GM03348 (cell line): ENCODE measurements around the gene CES3.
"Not testable (repeated sequence)": the region's sequence is repeated elsewhere in the genome, so short reads cannot be mapped to it uniquely, and the experiment has no call there.

Source experiments
- DNase-seq: peaks from one replicate; pipeline ENCODE4 v3.0.0; 2012; ENCODE audit warnings: low spot score

Gene CES3

DNA sequence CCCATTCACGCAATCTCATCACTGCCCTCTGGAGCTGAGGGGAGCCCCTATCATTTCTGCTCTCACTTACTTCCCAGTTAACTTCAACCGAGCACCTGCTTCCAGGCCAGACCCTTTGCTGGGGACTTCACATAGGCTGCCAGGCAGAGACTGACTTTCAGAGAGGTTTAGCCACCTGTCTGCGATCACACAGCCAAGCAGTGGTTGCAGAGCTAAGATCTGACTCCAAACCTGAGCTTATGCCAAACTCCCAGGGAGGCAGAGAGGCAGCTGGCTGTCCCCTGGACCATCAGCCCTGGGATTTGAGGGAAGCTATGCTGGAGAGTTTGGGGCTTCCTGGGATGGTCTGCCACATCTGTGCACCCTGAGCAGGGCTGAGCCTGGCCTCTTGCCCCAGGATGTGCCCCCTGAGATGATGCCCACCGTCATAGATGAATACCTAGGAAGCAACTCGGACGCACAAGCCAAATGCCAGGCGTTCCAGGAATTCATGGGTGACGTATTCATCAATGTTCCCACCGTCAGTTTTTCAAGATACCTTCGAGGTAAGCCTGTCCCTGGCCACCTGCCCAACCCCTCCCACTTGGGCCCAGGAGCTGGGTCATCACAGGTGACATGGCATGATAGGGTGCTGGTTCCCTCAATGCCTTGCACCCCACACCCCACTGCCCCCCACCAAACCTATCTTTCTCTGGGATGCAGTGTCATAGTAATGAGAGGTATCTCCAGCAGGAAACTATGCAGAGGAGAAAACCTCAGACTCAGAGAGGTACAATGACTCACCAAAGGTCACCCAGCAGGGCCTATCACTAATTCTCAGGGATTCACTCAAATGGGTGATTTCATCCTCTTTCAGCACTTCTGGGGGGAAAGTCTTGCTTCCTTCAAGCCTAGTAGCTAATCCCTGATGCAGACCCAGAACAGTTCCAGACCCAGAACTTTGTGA, 10.0 kb downstream of the CES3 start:
- no peak for DNase-seq

DNA sequence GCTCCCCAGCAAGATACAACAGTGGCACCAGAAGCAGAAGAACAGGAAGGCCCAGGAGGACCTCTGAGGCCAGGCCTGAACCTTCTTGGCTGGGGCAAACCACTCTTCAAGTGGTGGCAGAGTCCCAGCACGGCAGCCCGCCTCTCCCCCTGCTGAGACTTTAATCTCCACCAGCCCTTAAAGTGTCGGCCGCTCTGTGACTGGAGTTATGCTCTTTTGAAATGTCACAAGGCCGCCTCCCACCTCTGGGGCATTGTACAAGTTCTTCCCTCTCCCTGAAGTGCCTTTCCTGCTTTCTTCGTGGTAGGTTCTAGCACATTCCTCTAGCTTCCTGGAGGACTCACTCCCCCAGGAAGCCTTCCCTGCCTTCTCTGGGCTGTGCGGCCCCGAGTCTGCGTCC, 11.9 kb downstream of the CES3 start:
- no peak for DNase-seq

DNA sequence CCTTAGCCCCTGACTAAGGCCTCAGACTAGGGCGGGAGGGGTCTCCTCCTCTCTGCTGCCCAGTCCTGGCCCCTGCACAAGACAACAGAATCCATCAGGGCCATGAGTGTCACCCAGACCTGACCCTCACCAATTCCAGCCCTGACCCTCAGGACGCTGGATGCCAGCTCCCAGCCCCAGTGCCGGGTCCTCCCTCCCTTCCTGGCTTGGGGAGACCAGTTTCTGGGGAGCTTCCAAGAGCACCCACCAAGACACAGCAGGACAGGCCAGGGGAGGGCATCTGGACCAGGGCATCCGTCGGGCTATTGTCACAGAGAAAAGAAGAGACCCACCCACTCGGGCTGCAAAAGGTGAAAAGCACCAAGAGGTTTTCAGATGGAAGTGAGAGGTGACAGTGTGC, 12.7 kb downstream of the CES3 start:
- DNase-seq = no peak

DNA sequence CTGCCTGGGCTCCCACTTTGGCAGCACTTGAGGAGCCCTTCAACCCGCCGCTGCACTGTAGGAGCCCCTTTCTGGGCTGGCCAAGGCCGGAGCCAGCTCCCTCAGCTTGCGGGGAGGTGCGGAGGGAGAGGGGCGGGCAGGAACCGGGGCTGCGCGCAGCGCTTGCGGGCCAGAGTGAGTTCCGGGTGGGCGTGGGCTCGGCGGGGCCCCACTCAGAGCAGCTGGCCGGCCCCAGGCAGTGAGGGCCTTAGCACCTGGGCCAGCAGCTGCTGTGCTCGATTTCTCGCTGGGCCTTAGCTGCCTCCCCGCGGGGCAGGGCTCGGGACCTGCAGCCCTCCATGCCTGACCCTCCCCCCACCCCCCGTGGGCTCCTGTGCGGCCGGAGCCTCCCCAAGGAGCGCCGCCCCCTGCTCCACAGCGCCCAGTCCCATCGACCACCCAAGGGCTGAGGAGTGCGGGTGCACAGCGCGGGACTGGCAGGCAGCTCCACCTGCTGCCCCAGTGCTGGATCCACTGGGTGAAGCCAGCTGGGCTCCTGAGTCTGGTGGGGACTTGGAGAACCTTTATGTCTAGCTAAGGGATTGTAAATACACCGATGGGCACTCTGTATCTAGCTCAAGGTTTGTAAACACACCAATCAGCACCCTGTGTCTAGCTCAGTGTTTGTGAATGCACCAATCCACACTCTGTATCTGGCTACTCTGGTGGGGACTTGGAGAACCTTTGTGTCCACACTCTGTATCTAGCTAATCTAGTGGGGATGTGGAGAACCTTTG, 13.3 kb downstream of the CES3 start:
- DNase-seq = not testable (repeated sequence)

DNA sequence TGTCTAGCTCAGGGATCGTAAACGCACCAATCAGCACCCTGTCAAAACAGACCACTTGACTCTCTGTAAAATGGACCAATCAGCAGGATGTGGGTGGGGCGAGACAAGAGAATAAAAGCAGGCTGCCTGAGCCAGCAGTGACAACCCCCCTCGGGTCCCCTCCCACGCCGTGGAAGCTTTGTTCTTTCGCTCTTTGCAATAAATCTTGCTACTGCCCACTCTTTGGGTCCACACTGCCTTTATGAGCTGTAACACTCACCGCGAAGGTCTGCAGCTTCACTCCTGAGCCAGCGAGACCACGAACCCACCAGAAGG, 13.8 kb downstream of the CES3 start:
- not testable (repeated sequence) for DNase-seq

DNA sequence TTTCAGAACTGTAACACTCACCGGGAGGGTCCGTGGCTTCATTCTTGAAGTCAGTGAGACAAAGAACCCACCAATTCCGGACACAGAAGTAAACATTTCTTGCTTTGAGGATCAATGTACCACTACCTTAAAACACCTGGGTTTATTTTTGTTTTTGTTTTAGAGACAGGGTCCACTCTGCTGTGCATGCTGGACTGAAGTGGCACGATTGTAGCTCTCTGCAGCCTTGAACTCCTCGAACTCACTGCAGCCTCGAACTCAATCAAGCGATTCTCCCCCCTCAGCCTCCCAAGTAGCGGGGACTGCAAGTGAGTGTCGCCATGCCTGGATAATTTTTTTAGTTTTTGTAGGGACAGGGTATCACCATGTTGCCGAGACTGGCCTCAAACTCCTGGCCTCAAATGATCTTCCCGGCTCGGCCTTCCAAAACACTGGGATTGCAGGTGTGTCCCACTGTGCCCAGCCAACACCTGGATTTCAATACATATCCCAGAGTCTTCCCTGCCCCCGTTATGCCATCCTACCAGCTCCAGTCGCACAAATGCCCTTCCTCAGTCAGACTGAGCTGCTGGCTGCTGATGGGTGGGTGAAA, 14.3 kb downstream of the CES3 start:
- no peak for DNase-seq

DNA sequence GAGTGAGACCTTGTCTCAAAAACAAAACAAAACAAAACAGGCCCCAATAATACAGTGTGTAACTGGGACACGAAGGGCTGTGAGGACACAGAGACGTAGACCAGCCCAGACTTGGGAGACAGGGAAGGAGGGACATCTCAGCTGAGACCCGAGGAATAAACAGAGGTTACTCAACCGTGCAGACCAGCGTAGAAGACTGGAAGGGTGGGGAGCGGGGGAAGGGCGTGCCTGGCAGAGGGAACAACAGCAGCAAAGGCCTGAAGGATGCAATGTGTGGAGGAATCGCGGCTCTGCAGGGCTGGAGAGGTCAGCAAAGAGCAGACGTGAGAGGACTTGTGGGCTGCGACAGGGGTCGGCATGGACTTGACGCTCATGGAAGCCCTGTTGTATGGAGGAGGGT, 15.7 kb downstream of the CES3 start:
- no peak for DNase-seq

DNA sequence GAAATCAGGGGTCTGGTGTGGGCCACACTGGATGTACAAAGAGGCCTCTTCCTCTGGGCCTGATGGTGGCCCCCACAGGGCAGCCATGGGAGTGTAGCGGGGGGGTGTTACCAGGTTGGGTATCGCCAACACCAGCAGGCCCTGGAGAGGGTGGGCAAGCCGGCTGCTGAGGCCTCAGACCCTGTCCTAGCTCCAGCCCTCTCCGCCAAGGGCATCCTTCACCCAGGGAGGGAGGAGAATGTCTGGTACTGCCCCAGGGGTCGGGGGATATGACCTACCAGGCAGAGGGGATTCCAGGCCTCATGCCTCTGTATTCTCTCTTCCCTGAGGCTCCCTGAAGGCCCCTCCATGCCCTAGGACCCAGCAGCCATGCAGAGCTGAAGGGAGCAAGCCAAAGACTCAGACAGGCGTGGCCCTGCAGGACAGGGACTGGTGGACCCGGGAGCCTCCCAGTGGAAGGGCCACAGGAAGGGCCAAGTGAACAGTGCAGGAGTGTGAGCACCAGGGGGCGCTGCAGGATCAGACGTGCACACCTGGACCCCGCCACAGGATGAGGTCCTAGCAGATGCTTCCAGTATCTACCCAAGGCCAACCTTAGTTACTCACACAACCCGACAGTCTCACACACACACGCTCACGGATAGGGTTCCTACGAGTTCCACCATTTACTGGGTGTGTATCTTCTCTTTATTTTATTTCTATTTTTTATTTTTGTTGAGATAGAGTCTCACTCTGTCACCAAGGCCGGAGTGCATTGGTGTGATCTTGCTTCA, 16.5 kb downstream of the CES3 start:
- peak; percentile 94 for DNase-seq

DNA sequence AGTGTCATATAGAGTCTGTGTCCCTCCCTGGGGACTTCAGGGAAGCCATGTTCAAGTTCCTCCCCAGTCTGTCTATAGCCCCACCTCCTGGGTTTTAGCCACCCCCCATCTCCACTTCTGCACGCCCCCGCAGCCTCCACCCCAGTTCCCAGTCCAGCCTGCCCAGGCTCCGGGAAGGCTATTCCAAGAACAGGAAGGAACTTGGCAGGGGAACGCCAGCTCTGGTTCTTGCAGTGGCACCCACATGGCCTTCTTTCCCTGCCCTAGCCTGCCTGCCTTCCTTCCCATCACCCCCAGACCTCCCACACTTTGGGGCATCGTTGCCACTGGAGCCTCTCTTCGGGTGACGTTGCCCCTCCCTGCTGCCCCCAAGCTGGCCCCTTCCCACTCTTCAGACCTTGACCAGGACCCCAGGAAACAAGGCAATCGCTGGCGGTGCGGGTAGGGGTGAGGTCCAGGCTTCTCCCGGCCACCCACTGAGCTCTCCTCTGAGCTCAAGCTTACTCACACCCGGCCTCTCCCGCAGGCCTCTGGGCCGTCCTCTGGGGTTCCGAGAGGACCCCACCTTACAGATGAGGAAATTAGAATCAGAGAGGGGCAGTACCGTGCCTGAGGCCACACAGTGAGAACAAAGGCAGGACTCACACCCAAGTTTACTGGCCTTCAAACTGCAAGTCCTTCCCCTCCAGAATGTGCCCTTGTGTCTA, 18.1 kb downstream of the CES3 start:
- DNase-seq = peak; percentile 64

DNA sequence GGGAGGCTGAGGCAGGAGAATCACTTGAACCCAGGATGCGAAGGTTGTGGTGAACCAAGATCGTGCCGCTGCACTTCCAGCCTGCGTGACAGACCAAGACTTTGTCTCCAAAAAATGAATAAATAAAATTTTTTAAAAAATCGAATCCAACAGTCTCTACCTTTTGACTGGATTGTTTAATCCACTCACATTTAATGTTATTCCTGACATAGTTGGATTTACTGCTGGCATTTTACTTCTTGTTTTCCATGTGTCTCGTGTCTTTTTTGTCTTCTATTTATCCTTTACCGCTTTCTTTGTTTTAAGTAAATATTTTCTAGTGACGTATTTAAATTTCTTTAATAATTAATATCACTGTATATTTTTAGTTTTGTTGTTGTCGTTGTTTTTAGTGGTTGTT, 22.0 kb downstream of the CES3 start:
- no peak for DNase-seq

DNA sequence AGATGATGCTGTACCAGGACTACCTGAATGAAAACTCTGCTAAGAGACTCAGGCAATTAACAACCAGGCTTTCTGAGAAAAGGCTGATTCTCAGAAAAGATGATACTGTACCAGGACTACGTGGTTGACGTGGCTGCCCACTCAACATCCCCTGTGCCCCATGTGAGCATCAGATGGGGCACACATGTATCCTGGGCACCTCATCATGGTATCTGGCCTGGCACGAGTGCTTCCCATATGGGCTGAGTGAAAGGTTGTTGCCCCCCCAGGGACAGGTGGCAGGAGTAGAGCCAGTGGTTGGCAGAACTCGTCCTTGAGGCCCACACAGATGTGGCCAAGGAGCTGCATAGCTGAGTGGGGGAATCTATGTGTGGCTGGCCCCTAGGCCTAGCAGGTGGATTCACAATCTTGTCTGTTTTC, 23.8 kb downstream of the CES3 start:
- DNase-seq = no peak

DNA sequence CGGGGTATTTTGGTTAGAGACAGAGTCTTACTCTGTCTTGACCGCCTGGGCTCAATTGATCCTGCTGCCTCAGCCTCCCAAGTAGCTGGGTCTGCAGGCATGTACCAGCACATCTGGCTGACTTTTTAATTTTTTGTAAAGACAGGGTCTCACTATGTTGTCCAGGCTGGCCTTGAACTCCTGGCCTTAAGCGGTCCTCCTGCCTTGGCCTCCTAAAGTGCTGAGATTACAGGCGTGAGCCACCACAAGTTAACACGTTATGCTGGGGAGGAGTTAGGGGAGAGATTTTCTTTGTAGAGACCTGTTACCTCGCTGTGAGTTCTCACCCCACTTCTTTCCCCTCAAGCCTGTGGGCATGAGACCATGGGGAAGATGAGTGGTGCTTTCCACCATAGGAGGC, 25.5 kb downstream of the CES3 start:
- DNase-seq = no peak

DNA sequence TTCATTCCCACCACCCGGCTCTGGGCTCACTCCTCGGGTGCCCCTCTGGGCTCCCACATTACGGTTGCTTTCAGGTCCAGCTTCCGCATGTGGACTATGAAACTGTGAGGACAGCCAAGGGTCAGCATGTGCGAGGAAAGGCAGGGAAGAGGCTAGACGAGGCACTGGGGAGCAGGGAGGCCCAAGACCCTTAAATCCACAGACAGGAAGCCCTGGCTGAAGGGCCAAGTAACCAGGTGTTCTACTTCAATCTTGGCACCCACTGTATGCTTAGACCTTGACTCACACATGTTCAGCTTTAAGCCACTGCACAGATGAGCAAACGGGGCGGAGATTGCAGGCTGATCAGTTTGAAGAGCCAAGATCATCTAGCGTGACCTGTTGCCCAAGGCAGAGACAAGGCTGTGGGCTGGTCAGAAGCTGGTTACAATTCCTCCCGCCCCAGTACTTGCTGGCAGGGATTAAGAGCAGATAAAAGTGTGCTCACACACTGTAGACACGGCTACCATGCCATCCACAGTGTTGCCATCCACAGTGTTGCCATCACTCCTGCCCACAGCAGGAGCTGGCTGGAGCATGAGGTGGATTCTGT, 27.2 kb downstream of the CES3 start, which contains the start of gene CES4A:
CES4A (plus strand) TSS at position 393 of the 592 bp plus-strand sequence; CDS start at position 577, 184 bp downstream.
- DNase-seq = no peak

DNA sequence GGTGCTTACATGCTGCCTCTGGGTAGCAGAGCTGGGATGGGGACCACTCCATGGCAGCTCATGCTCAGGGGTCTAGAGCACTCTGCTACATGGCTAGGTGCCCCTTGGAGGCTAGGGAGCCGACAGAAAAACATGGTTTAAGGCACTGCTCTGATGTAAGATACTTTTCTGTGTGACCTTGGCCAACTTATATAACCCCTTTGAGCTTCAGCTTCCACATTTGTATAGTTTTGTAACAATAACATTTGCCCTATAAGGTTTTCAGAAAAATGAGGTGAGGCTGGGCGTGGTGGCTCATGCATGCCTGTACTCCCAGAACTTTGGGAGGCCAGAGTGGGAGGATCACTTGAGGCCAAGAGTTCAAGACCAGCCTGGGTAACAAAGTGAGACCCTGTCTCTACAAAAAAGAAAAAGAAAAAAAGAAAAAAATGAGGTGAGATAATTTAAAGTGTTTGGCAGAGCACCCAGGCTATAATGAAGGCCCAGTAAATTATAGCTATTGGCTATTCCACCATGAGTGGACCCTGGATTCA, 30.5 kb downstream of the CES3 start:
- no peak for DNase-seq

DNA sequence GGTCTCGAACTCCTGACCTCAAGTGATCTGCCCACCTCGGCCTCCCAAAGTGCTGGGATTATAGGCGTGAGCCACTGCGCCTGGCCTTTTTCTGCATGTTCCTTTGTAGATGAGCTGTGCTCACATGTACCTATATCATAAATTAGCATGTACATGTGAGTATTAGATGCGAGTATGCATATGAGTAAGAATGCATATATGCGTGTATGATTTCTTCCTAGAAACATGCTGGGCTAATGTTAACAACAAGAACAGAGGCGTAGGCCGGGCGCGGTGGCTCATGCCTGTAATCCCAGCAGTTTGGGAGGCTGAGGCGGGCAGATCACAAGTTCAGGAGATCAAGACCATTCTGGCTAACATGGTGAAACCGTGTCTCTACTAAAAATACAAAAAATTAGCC, 32.5 kb downstream of the CES3 start:
- not testable (repeated sequence) for DNase-seq

DNA sequence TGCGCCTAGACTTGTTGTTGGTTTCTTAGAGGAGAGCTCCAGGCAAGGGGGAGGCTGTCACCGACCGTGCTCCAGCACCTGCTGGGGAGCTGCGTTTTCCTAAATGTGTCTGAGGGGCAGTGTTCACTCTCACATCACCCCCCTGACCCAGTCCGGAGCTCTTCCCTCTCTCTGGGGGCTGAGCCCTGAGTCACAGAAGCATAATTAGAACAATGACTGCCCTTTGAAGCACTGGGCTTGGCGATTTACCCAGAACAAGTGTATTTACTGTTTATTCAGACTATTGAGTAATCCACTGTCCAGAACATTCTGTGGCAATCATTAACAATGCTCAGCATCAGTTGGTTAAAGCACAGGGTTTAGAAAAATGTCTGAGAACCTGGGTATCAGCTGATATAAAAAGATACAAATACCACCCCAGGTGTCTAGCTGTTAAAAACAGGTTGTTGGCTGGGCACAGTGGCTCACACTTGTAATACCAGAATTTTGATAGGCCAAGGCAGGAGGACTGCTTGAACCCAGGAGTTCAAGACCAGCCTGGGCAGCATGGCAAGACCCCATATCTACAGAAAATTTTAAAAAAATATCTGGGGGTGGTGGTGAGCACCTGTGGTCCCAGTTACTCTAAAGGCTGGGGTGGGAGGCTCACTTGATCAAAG, 35.4 kb downstream of the CES3 start:
- peak; percentile 73 for DNase-seq

DNA sequence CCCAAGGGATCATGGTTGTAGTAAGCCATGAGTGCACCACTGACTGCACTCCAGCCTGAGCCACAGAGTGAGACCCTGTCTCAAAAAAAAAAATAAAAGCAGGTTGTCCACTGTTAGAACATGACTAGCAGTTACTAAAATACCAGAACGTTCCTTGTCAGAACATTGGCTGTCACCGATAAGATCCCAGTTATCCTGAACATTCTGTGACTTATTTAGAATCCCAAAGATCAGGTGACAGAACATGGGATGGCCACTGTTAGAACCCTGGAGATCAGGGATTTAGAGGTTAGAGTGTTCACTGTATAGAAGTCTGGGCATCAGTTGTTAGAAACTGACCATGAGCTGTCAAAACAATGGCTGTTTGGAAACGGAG, 35.9 kb downstream of the CES3 start:
- no peak for DNase-seq

DNA sequence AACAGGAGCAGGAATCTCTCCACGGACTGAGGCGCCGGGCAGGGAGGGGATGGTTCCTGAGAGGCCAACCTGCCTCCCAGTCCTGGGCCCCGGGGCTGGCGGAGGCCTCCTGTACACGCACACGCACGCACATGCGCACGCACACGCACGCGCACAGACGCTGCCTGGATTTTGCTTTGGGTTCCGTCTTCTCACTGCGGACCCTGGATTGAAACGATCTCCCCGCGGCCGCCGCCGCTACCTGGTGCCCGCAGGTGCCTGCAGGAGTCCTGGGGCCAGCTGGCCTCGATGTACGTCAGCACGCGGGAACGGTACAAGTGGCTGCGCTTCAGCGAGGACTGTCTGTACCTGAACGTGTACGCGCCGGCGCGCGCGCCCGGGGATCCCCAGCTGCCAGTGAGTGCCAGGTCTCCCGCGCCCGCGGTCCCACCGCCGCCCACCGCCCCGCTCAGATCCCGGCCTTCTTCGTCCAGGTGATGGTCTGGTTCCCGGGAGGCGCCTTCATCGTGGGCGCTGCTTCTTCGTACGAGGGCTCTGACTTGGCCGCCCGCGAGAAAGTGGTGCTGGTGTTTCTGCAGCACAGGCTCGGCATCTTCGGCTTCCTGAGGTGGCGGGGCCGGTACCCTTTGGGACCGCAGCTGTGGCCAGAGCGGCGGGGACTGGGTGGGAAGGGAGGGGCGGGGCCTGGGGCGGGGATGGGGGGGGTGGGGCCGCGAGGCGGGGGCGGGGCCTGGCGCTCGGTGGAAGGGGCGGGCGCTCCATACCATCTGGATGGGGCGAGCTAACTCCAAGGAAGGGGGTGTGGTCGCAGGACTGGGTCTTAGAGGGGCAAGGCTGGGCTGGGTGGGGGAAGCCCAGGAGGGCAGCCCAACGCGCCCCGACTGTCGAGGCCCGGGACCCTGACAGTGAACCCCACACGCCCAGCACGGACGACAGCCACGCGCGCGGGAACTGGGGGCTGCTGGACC, 39.6 kb downstream of the CES3 start:
- DNase-seq = peak; percentile 89

DNA sequence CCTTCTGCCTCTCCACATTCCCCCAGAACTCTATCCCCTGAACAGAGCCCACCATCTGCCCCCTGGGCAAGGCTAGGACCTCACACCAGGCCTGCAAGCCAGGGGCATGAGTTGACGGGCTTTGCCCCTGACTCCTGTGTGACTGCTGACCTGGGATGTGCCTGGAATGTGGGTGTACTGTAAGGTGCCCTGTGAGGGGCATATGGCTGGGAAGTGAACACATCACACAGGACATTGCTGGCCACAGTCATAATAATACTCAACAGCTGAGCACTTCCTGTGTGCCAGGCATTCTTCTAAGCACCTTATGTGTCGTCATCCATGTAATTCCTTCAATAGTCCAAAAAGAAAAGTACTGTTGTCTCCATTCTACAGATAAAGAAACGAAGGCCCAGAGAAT, 40.7 kb downstream of the CES3 start:
- DNase-seq = no peak
